Lung (tissue), 12 donors: ENCODE data around the gene POLR1D. TPM values are rescaled to one million over a fixed set of nuclear protein-coding genes. Genes with fewer than 3 reads are reported as not detected.

Experiments
- ATAC-seq: fragments of 200-7000 bp; cut with Tn5 transposase; one replicate; pipeline ENCODE4 v1.9.1; 2020; ENCODE audit warnings: moderate number of reproducible peaks; ENCODE audit not compliant: insufficient read depth, low FRiP score
- DNase-seq, 3 donors: peaks; one replicate each; pipeline ENCODE4 v3.0.0-alpha.2; 2013 to 2017
- H3K27ac ChIP-seq, 2 donors: one replicate each; pipeline ENCODE4 v1.5.1; 2013; ENCODE audit warnings: mild to moderate bottlenecking in 2 of 2, moderate library complexity in 2 of 2, control low read depth in 1 of 2, inconsistent platforms in 1 of 2, low read depth in 1 of 2, low read length in 1 of 2
- H3K27me3 ChIP-seq, 3 donors: one replicate each; pipeline ENCODE4 v1.5.1; 2013; ENCODE audit warnings: low read length in 2 of 3; ENCODE audit not compliant: control insufficient read depth in 3 of 3, insufficient read depth in 3 of 3
- H3K36me3 ChIP-seq, 4 donors: one replicate each; pipeline ENCODE4 v1.5.1; 2013; ENCODE audit warnings: low read length in 4 of 4, mild to moderate bottlenecking in 1 of 4, moderate library complexity in 1 of 4; ENCODE audit not compliant: control insufficient read depth in 4 of 4, insufficient read depth in 4 of 4
- H3K4me1 ChIP-seq, 5 donors: one replicate each; pipeline ENCODE4 v1.5.1; 2013; ENCODE audit warnings: low read length in 5 of 5, mild to moderate bottlenecking in 2 of 5, moderate library complexity in 1 of 5; ENCODE audit not compliant: control insufficient read depth in 5 of 5, insufficient read depth in 5 of 5
- H3K4me3 ChIP-seq: one replicate; pipeline ENCODE4 v1.5.1; 2013; ENCODE audit warnings: mild to moderate bottlenecking, control low read depth, moderate library complexity
- H3K9ac ChIP-seq, 2 donors: one replicate each; pipeline ENCODE4 v1.5.1; 2013; ENCODE audit warnings: low read length in 2 of 2, control low read depth in 1 of 2; ENCODE audit not compliant: insufficient read depth in 1 of 2
- H3K9me3 ChIP-seq, 4 donors: one replicate each; pipeline ENCODE4 v1.5.1; 2013; ENCODE audit warnings: low read length in 3 of 4, mild to moderate bottlenecking in 1 of 4, moderate library complexity in 1 of 4; ENCODE audit not compliant: control insufficient read depth in 4 of 4, insufficient read depth in 3 of 4
- WGBS, 2 donors: extraction: QIAGEN DNeasy Blood & Tissue Kit; methylation state at CpG; one replicate each; pipeline ENCODE4 v1.1.7; 2013; 5-methylcytosine and 5-hydroxymethylcytosine counted together
- polyA plus RNA-seq, 2 donors: library from polyadenylated mRNA; stranded (reverse); fragments of 200-250 nt; gene quantifications; one replicate each; pipeline ENCODE4 v1.2.1, GENCODE V29; 2013
- total RNA-seq, 2 donors: library from RNA; depleted of rRNA in 1 of 2; stranded (reverse); fragments of >200 nt in 1 of 2; gene quantifications; one replicate each; pipeline ENCODE4 v1.2.1, GENCODE V29; 2014 to 2021
- TF ChIP-seq, protein P1 (sequence below): IDR thresholded peaks from 2 replicates; pipeline ENCODE4 v1.5.1; 2012; ENCODE audit warnings: mild to moderate bottlenecking; ENCODE audit errors: control extremely low read depth, extremely low read depth
- donor health status: control.
- donor health status: control.
- donor health status: Bipolar disorder and iron deficiency.
- donor health status: healthy.
- donor health status: DM: yes; HTN: yes; CAD: no.

The POLR1D gene
- total and polyA plus RNA-seq, 4 donors: 93.8 to 132 (median 104) TPM

DNA sequence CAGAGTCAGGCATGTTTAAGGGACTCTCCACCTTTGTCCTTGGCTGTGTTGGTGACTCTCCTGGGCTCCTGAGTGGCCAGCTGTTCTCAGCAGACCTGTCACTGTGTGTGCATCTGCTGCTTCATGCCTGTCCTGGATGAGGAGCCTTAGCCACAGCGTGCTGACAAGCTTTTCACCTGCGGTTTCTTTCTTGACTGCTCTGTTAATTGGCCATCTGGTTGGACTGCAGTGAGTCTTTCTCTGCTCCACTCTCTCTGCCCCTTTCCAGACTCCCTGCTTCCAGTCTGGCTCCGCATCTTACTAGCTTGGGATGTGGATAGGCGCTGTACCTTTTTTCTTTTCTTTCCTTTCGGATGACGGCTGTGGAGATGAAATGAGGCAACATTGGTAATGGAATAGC lies 38.8 kb downstream of the POLR1D start:
- Histone ChIP-seq H3K27ac (no peak overlapping the region), H3K27me3 (no peaks in the 10 kb centered on the region), H3K36me3 (peaks cover 2 to 3% (median 3%) of the 10 kb centered on the region in 4 donors), H3K9ac (no peak overlapping the region), H3K4me3 (no peak overlapping the region), H3K9me3 (no peaks in the 10 kb centered on the region), H3K4me1 (peaks cover 1 to 30% (median 13%) of the 10 kb centered on the region in 5 donors)
- DNase-seq: no peak
- TF ChIP-seq, protein P1, sequence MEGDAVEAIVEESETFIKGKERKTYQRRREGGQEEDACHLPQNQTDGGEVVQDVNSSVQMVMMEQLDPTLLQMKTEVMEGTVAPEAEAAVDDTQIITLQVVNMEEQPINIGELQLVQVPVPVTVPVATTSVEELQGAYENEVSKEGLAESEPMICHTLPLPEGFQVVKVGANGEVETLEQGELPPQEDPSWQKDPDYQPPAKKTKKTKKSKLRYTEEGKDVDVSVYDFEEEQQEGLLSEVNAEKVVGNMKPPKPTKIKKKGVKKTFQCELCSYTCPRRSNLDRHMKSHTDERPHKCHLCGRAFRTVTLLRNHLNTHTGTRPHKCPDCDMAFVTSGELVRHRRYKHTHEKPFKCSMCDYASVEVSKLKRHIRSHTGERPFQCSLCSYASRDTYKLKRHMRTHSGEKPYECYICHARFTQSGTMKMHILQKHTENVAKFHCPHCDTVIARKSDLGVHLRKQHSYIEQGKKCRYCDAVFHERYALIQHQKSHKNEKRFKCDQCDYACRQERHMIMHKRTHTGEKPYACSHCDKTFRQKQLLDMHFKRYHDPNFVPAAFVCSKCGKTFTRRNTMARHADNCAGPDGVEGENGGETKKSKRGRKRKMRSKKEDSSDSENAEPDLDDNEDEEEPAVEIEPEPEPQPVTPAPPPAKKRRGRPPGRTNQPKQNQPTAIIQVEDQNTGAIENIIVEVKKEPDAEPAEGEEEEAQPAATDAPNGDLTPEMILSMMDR: no peak
- 93 to 97% methylated on average over 6 of the region's 6 CpGs for WGBS, 2 donors
- no peak for ATAC-seq

DNA sequence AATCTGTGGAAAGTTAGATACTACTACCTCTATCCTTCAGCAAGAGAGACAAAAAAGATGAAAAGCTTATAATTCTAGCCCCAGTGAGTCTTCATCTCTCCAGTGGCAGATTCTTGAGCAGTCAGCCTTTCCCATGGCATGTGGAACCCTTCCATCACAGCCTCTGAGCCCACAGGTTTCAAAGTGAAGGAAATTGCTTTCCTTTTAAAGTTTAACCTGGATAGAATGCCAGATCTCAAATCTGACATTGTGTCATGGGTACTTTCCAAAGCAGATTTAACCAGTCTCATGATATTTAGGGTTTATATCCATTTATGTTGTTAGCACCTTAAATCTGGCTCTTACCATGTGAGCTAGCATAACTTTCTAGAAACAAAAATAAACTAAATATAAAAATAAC lies 39.3 kb downstream of the POLR1D start:
- Histone ChIP-seq H3K9ac (no peak overlapping the region), H3K9me3 (no peaks in the 10 kb centered on the region), H3K4me3 (no peak overlapping the region), H3K36me3 (peaks cover 3 to 5% (median 3%) of the 10 kb centered on the region in 4 donors), H3K27me3 (no peaks in the 10 kb centered on the region), H3K4me1 (peaks cover 1 to 30% (median 13%) of the 10 kb centered on the region in 5 donors), H3K27ac (no peak overlapping the region)
- DNase-seq: no peak
- TF ChIP-seq, protein P1: no peak
- ATAC-seq: no peak

DNA sequence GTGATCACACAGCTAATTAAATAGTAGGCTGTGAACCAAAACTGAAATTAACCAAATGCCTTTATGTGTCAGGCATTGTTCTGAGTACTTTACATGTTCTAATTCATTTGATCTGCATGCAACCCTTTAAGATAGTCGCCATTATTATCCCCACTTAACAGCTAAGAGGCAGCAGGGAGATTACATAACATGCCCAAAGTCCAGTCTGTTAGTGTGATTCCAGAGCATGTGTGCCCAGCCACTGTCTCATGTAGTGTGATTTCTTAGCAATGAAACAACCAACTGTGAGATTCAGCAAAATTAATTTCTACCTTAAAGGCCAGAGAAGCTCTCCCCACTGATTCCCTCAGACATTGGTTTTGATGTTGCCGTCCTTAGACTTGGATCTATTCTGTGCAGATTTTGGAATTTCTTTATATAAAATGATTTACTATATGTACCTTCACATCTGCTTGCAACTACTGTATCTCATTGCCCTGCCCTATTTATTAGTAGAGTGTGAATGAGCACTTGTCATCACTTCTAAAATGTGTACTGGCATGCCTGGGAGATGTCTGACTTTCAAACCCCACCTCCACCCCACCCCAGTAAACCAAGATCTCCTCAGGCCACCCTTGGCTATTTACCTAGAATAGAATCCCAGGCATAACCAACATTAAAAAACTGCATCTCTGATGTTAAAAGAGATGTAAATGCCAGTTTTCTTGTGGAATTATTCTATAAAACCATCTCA lies 41.2 kb downstream of the POLR1D start:
- TF ChIP-seq, protein P1: no peak
- ATAC-seq (no peak), DNase-seq (no peak)
- Histone ChIP-seq H3K27me3 (no peaks in the 10 kb centered on the region), H3K4me3 (no peak overlapping the region), H3K9me3 (no peaks in the 10 kb centered on the region), H3K4me1 (peaks cover 1 to 22% (median 13%) of the 10 kb centered on the region in 5 donors), H3K36me3 (peaks cover 3 to 5% (median 4%) of the 10 kb centered on the region in 4 donors), H3K9ac (no peak overlapping the region), H3K27ac (peak overlapping the region in 1 of 2 donors; percentile 18)
- 88 to 90% methylated on average over 2 of the region's 2 CpGs for WGBS, 2 donors
